Activated CD4-positive, alpha-beta T cell treated with anti-CD3 and anti-CD28 coated beads for 1 hour (primary cell): ENCODE results near the gene ANTKMT.
"Not testable (repeated sequence)": the region's sequence is repeated elsewhere in the genome, so short reads cannot be mapped to it uniquely, and the experiment has no call there.

Experiments
- DNase-seq: peaks from one replicate; pipeline ENCODE4 v3.0.0-alpha.2; 2020

Gene ANTKMT

GRCh38 chr16:681746-682427 lies 39.1 kb upstream of the ANTKMT start:
- no peak for DNase-seq

- no peak for DNase-seq
Measured at GRCh38 chr16:682493-683395, 38.2 kb upstream of the ANTKMT start.

- DNase-seq: no peak
Measured at GRCh38 chr16:683396-684070, 37.4 kb upstream of the ANTKMT start.

GRCh38 chr16:684071-684794 lies 36.7 kb upstream of the ANTKMT start, which contains the start of gene JMJD8:
Gene JMJD8 (minus strand): TSS chr16:684334. CDS start chr16:684319, 15 bp downstream.
- DNase-seq: peak; percentile 94

- DNase-seq: no peak
Measured at GRCh38 chr16:684961-685696, 35.8 kb upstream of the ANTKMT start.

DNA sequence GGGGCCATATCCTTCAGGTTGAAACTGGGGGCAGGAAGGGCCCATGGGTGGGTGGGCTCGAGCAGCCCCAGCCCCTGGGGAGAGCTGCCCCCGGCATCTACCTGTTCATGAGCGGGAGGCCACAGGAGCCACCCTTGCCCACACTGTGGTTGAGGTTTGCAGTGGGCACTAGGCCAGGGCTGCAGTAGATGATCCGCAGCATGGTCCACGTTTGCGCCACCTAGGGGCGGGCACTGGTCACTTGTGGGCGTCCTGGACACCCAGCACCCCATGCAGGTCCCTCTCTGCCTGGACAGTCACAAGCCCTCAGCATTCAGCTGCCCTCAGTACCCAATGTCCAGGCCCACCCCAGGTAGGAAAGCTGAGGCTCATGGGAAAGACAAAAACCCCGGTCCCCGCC lies 35.0 kb upstream of the ANTKMT start:
- no peak for DNase-seq

- no peak for DNase-seq
Measured at GRCh38 chr16:686459-687260, 34.3 kb upstream of the ANTKMT start.

- no peak for DNase-seq
Measured at GRCh38 chr16:687499-687898, 33.4 kb upstream of the ANTKMT start.

GRCh38 chr16:689175-689897 lies 31.6 kb upstream of the ANTKMT start:
- no peak for DNase-seq

DNA sequence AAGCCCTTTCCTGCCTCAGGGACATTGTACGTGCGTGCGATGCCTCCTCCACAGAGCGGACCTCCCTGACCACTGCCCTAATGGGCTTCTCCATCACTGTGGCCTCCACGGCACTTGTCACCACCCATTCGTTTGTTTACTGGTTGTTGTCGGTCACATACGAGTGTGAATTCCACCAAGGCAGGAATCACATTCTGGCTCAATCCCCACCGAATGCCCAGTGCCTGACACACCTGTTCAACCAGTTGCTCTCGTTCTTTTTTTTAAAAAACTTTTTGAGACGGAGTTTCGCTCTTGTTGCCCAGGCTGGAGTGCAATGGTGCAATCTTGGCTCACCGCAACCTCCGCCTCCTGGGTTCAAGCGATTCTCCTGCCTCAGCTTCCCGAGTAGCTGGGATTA lies 29.7 kb upstream of the ANTKMT start:
- not testable (repeated sequence) for DNase-seq

GRCh38 chr16:692356-693108 lies 28.4 kb upstream of the ANTKMT start:
- DNase-seq: no peak

DNA sequence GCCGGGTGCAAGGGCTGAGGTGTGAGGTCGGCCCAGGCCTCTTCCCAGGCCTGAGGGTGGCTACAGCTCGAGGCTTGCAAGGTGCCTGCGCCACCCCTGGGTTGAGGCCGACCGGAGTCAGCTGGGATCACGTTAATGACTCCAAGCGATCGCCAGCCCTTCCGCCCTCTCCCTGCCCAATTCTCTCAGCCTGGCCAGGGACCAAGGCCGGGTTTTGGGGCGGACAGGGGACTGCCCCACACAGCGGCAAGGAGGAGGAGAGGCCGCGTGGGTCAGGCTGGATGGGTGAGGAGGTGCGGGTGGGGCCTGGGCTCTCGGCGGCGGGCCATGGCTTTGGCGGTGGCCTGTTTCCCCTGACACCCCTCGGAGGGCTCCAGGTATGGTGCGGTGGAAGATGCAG lies 27.6 kb upstream of the ANTKMT start:
- DNase-seq: no peak

DNA sequence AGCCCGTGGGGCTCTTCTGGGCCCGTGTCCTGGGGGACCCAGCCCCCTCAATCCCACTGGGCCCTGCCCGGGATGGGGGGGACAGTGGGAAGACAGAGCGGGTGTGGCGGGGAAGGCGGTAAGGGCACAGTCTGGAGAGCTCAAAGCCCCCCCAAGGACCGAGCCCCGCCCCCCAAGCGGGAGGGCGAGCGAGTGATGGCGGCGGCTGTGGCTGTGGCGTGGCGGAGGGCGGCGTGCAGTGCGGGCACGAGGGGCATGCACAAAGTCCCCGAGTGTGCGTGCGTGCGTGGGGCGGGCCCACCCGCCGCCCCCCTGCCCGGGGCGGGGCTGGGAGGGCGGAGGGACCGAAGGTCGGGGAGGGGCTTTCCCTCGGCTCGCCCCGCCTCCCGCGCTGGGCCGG lies 27.2 kb upstream of the ANTKMT start:
- DNase-seq: no peak

DNA sequence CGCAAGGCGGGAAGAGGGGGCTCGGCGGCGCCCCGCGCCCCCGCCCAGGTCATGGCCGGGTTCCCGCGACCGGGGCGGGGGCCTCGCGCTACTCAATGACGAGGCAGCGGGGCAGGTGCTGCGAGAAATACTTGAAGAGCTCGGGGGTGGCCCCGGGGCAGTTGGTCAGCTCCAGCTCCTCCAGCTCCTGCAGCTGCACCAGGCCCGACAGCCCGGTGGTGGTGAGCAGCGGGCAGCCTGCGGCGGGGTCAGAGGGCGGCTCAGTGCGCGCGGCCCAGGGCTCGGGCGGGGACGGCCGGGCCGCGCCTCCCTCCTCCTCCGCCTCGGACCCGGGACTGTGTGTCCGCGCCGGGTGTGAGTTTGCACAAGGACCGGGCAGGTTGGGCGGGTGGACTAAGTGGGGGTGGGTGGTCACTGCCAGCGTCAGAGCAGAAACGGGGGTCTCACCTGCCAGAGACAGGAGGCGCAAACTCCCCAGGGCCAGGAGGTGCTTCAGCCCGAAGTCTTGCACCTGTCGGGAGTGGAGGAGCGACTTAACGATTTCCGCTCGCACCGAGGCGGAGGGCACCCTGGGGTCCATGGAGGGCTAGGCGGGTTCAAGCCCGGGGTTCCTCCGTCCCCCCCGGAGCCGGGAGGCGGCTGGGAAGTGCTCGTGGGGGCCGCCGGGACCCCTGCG lies 26.6 kb upstream of the ANTKMT start:
- DNase-seq: no peak

DNA sequence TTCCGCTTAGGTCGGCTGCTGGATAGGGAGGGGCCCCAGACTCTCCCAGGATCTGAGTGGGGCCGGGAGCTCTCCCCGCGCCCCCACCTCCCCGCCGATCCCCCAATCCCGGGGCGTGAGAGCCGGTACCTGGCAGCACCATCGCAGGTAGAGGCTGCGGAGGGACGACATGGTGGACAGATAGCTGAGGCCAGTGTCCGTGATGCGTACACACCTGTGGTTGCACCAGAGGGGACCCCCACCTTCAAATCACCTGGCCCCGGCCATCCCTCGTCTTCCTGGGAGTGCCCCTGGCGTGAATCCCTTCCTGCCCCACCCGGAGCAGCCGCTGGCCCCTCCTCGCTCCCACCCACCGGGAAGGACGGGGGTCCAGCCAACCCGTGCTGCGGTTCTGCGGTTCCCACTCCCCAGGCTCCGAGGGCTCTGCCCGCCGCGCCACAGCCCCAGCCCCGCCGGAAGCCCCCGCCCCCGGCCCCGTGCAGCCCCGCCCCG lies 26.0 kb upstream of the ANTKMT start:
- no peak for DNase-seq

DNA sequence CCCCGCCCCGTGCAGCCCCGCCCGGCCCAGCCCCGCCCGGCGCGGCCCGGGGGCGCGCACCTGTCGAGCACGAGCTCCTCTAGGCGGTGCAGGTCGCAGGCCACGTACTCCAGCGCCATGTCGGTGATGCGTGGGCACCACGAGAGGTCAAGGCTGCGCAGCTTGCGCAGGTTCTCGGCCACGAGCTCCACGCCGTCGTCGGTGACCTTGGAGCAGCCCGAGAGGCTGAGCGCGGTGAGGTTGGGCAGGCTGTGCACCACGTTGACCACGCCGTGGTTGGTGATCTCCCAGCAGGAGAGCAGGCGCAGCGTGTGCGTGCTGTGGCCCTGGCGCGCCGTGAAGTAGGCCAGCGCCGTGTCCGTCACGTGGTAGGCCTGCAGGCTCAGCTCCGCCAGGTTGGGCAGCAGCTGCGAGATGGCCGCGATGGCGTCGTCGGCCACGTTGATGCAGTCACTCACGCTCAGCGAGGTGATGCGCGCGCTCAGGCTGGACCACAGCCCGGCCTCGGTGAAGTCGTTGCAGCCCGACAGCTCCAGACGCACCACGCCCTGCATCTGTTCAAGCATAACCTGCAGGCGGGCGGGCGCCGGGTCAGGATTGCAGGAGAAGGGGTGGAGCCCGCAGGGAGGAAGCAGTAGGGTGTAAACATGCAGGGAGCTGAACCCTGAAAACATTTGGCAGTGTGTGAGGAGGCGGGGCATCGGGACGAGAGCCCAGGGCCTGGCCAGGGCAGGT lies 25.4 kb upstream of the ANTKMT start:
- peak; percentile 61 for DNase-seq

DNA sequence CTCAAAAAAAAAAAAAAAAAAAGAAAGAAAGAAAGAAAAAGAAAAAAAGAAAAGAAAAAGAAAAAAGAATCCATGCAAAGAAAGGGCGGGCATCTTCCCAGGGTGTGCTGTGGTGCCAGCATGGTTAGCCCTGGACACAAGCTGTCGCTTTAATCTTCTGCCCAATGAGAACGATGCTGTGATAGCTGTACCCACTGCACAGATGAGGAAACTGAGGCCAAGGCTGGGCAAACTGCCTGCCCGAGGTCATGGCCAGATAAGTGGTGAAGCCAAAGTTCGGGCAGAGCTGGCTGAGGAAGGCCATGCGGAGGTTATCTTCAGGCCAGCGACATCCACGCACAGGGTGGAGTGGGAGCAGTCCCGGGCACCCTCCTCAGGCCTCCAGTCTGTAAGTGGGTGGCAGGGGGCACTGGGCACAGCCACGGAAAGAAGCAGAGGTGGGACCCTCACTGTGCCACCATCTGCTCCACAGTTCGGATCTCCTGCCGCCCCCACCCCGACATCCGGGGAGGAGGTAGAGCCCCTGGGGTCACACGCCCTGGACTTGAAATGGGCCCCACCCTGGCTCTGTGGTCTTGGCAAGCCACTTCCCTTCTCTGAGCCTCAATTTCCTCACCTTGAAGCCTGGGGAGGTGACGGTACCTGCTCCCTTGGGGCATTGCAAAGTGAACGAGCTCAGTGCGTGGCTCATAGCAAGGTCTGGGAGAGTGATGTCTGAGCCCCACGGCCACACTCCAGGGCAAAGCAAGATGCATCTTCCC lies 21.9 kb upstream of the ANTKMT start:
- no peak for DNase-seq
